Epithelial cell of esophagus (primary cell): ENCODE data around the gene CDH16.
A peak's percentile ranks its signal among the peaks of the same experiment; 100 is the strongest.

Source experiments
- DNase-seq: peaks from one replicate; pipeline ENCODE4 v3.0.0; 2010; ENCODE audit warnings: low read depth
- H3K4me3 ChIP-seq: 2 replicates; pipeline ENCODE4 v1.5.1; 2011; ENCODE audit warnings: mild to moderate bottlenecking, low read length, control low read depth
- CTCF ChIP-seq: IDR thresholded peaks from 2 replicates; pipeline ENCODE4 v1.5.1; 2011; ENCODE audit warnings: low read depth, mild to moderate bottlenecking, low read length, control low read depth, inconsistent platforms; ENCODE audit not compliant: insufficient read depth; ENCODE audit errors: missing control alignments

CDH16 gene

GRCh38 chr16:66916518-66916917, 2.2 kb downstream of the CDH16 start:
- no peak for TF ChIP-seq CTCF
- no peak overlapping the region for H3K4me3 ChIP-seq
- DNase-seq = no peak

- TF ChIP-seq CTCF = no peak
- no peak overlapping the region for H3K4me3 ChIP-seq
- DNase-seq = no peak
Measured at GRCh38 chr16:66915041-66915440, 3.6 kb downstream of the CDH16 start.

- H3K4me3 ChIP-seq = no peak overlapping the region
- DNase-seq = no peak
- no peak for TF ChIP-seq CTCF
Measured at GRCh38 chr16:66914541-66914940, 4.1 kb downstream of the CDH16 start.

DNA sequence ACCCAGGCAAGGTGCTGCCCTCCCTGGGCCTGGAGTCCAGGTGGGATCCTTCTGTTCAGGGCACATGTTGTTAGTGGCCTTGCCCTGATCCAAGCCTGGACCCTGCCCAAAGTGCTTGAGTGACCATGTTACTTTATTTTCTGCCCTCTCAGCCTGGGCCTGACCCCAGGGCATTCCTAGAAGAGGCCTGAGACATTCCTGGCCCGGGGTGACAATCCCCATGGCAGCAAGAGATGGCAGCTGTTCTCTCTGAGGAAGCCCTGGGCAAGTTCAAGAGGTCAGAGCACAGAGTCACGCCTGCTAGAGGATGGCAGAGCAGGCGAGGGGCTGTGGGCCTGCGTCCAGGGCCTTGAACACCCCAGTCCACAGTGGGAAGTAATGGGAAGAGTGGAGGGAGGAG, 5.0 kb downstream of the CDH16 start:
- TF ChIP-seq CTCF = no peak
- DNase-seq = no peak
- H3K4me3 ChIP-seq = no peak overlapping the region

- no peak for TF ChIP-seq CTCF
- no peak for DNase-seq
- no peak overlapping the region for H3K4me3 ChIP-seq
Measured at GRCh38 chr16:66913081-66913480, 5.6 kb downstream of the CDH16 start.

GRCh38 chr16:66911801-66912200, 6.9 kb downstream of the CDH16 start:
- no peak for DNase-seq
- H3K4me3 ChIP-seq = no peak overlapping the region
- no peak for TF ChIP-seq CTCF

DNA sequence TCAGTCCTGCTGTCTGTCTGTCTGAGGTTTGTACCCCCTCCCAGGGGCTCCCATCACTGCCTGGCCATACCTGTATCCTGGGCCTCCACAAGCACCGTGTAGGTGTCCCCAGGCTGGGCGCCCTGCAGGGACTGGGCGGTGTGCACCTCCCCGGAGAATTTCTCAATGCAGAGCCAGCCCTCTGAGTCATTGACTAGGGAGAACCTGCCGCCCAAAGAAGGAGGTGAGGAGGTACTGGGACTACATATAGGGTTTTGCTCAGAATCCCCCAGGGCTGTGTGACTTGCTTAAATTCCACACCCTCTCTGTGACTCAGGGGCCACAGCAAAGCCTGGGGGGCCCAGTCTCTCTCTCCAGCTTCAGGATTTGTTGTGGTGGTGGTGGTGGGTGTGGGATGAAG, 7.6 kb downstream of the CDH16 start:
- peak; percentile 93 for DNase-seq
- peak; percentile 2 for TF ChIP-seq CTCF

More for the DNA sequence above, 7.6 kb downstream of the CDH16 start:
- peak overlapping the region; percentile 34 for H3K4me3 ChIP-seq
